Ishikawa (cell line): ENCODE data around the gene GLRB.

Experiments
- EP300 ChIP-seq: IDR thresholded peaks from 2 replicates; pipeline ENCODE4 v1.6.1; 2012; ENCODE audit warnings: borderline replicate concordance
- FOXM1 ChIP-seq: IDR thresholded peaks from 2 replicates; pipeline ENCODE4 v1.6.1; 2012; ENCODE audit warnings: low read depth, borderline replicate concordance
- MAX ChIP-seq: IDR thresholded peaks from 2 replicates; pipeline ENCODE4 v1.6.1; 2012
- TEAD4 ChIP-seq: IDR thresholded peaks from 2 replicates; pipeline ENCODE4 v1.6.1; 2012
- ZBTB7A ChIP-seq: IDR thresholded peaks from 2 replicates; pipeline ENCODE4 v1.6.1; 2012; ENCODE audit warnings: low read depth

- TF ChIP-seq EP300 (no peak), MAX (no peak; the same call in 1 of the 2 replicates), ZBTB7A (no peak), FOXM1 (no peak), TEAD4 (no peak)
Observed at GRCh38 chr4:157219711-157220370, 143.9 kb downstream of the GLRB start.
